Progenitor cell of endocrine pancreas (in vitro differentiated cells): ENCODE results near the gene DNAH8. TPM values are rescaled to one million over a fixed set of nuclear protein-coding genes. Genes with fewer than 3 reads are reported as not detected.

Experiments used
- DNase-seq: peaks from one replicate; pipeline ENCODE4 v3.0.0; 2021; ENCODE audit warnings: low spot score; ENCODE audit not compliant: unreplicated experiment
- H3K27ac Mint-ChIP-seq: 2 replicates; pipeline ENCODE4 v1.8.0; 2021; ENCODE audit warnings: mild to moderate bottlenecking, moderate library complexity, mixed read lengths
- H3K27me3 Mint-ChIP-seq: 2 replicates; pipeline ENCODE4 v1.8.0; 2021; ENCODE audit warnings: mixed read lengths
- H3K36me3 Mint-ChIP-seq: 2 replicates; pipeline ENCODE4 v1.8.0; 2022; ENCODE audit warnings: mixed read lengths; ENCODE audit not compliant: insufficient read depth
- H3K4me1 Mint-ChIP-seq: 2 replicates; pipeline ENCODE4 v1.8.0; 2021; ENCODE audit warnings: low read depth, mixed read lengths
- H3K4me3 Mint-ChIP-seq: 2 replicates; pipeline ENCODE4 v1.8.0; 2021; ENCODE audit warnings: low read depth, mild to moderate bottlenecking, moderate library complexity, mixed read lengths
- H3K9me3 Mint-ChIP-seq: 2 replicates; pipeline ENCODE4 v1.8.0; 2021; ENCODE audit warnings: low read depth, mixed read lengths
- CTCF ChIP-seq: fragments of 200-600 bp; sonication (generic); IDR thresholded peaks from one replicate; pipeline ENCODE4 v1.5.0; 2021; ENCODE audit warnings: antibody characterized with exemption, mild to moderate bottlenecking; ENCODE audit not compliant: unreplicated experiment
- total RNA-seq: library from RNA; stranded (reverse); gene quantifications from 2 replicates; pipeline ENCODE4 v1.2.1, GENCODE V29; 2021

Gene DNAH8
- total RNA-seq, 1 donor from 2014 or later: 0.12 TPM

GRCh38 chr6:38702558-38703397, 12.3 kb upstream of the DNAH8 start, which contains the start of gene GLO1:
TSS of gene GLO1 (minus strand) at chr6:38703145. CDS start at chr6:38703054, 91 bp downstream.
- Mint-ChIP-seq H3K9me3 (peaks cover 11% of the 10 kb centered on the region), H3K36me3 (peaks cover 27% of the 10 kb centered on the region), H3K4me1 (peaks cover 8% of the 10 kb centered on the region), H3K27me3 (no peaks in the 10 kb centered on the region), H3K4me3 (peak within 1 kb of the TSS; percentile 85), H3K27ac (peak within 1 kb of the TSS; percentile 97)
- DNase-seq: peak; percentile 89
- TF ChIP-seq CTCF: no peak

GRCh38 chr6:38703949-38704590, 11.0 kb upstream of the DNAH8 start:
- H3K9me3 Mint-ChIP-seq: peaks cover 11% of the 10 kb centered on the region
- H3K4me1 Mint-ChIP-seq: peaks cover 8% of the 10 kb centered on the region
- no peaks in the 10 kb centered on the region for H3K27me3 Mint-ChIP-seq
- TF ChIP-seq CTCF: no peak
- H3K27ac Mint-ChIP-seq: no peak overlapping the region
- no peak overlapping the region for H3K4me3 Mint-ChIP-seq
- no peak for DNase-seq
- H3K36me3 Mint-ChIP-seq: peaks cover 23% of the 10 kb centered on the region

- Mint-ChIP-seq H3K4me1 (peaks cover 8% of the 10 kb centered on the region), H3K36me3 (peaks cover 8% of the 10 kb centered on the region), H3K9me3 (peaks cover 7% of the 10 kb centered on the region), H3K27me3 (no peaks in the 10 kb centered on the region), H3K4me3 (no peak overlapping the region), H3K27ac (no peak overlapping the region)
- TF ChIP-seq CTCF: no peak
- DNase-seq: no peak
Measured at GRCh38 chr6:38705924-38706323, 9.2 kb upstream of the DNAH8 start.

- DNase-seq: no peak
- H3K27me3 Mint-ChIP-seq: no peaks in the 10 kb centered on the region
- no peak overlapping the region for H3K27ac Mint-ChIP-seq
- TF ChIP-seq CTCF: no peak
- H3K9me3 Mint-ChIP-seq: peaks cover 5% of the 10 kb centered on the region
- H3K4me1 Mint-ChIP-seq: no peaks in the 10 kb centered on the region
- H3K4me3 Mint-ChIP-seq: no peak overlapping the region
- H3K36me3 Mint-ChIP-seq: no peaks in the 10 kb centered on the region
Measured at GRCh38 chr6:38708496-38708895, 6.6 kb upstream of the DNAH8 start.

GRCh38 chr6:38713812-38714211, 1.3 kb upstream of the DNAH8 start:
- Mint-ChIP-seq H3K27me3 (peaks cover 9% of the 10 kb centered on the region), H3K27ac (no peak overlapping the region), H3K36me3 (no peaks in the 10 kb centered on the region), H3K4me3 (no peak overlapping the region), H3K4me1 (no peaks in the 10 kb centered on the region), H3K9me3 (peaks cover 5% of the 10 kb centered on the region)
- DNase-seq: no peak
- no peak for TF ChIP-seq CTCF
